ENCODE measurements around the gene SH3RF1.

SH3RF1 gene

GRCh38 chr4:169174247-169174646 is 96.5 kb downstream of the SH3RF1 start:
- no CpG with 5 or more reads among the region's 3 CpGs for WGBS, 2 donors (ENCODE audit: extremely low coverage in 2 of 2, insufficient read length in 2 of 2, insufficient replicate concordance in 1 of 2)
- Histone ChIP-seq H3K9me3 (replicated peaks in 1 of 2; ENCODE audit: control insufficient read depth in 2 of 2, insufficient read depth in 1 of 2, low read depth in 1 of 2, low read length in 2 of 2) (no peaks in the 10 kb centered on the region), H2BK120ac (ENCODE audit: low read depth, low read length) (no peak overlapping the region), H3K4me1 (ENCODE audit: control insufficient read depth in 2 of 2, insufficient read depth in 1 of 2, low read depth in 1 of 2, low read length in 2 of 2) (peaks cover 8% of the 10 kb centered on the region in 2 donors), H2BK12ac (ENCODE audit: low read length) (no peak overlapping the region), H3K18ac (ENCODE audit: low read length) (peak overlapping the region; percentile 59), H3K23ac (ENCODE audit: low read depth, low read length, poor library complexity) (peak overlapping the region; percentile 35), H3K14ac (ENCODE audit: low read length) (no peak overlapping the region), H2AK5ac (ENCODE audit: low read depth, low read length) (no peak overlapping the region), H2AFZ (ENCODE audit: low read length) (no peak overlapping the region), H3K4ac (ENCODE audit: low read length) (no peak overlapping the region), H3K9ac (ENCODE audit: low read depth, low read length, poor library complexity) (no peak overlapping the region), H3K4me3 (ENCODE audit: low read length in 2 of 2) (no peak overlapping the region), H2BK5ac (ENCODE audit: low read length) (no peak overlapping the region), H4K8ac (ENCODE audit: low read depth, low read length) (peak overlapping the region; percentile 88), H3K36me3 (replicated peaks in 1 of 2; ENCODE audit: control insufficient read depth in 2 of 2, insufficient read depth in 2 of 2, low read length in 2 of 2) (no peaks in the 10 kb centered on the region), H3K27ac (replicated peaks; ENCODE audit: low read length) (no peak overlapping the region), H3K4me2 (ENCODE audit: insufficient read depth, low read length, poor library complexity, severe bottlenecking) (no peak overlapping the region), H3K27me3 (ENCODE audit: control insufficient read depth in 3 of 3, insufficient read depth in 3 of 3, low read depth in 1 of 3, low read length in 3 of 3) (no peaks in the 10 kb centered on the region), H3K79me1 (ENCODE audit: low read depth, low read length) (peaks cover 6% of the 10 kb centered on the region), H4K91ac (ENCODE audit: low read depth, low read length, poor library complexity) (no peak overlapping the region), H2BK15ac (ENCODE audit: low read length) (no peak overlapping the region)
- DNase-seq (ENCODE audit: low spot score) = no peak

- H2BK12ac ChIP-seq (ENCODE audit: low read length) = no peak overlapping the region
- no peak overlapping the region for H3K4me3 ChIP-seq (ENCODE audit: low read length in 2 of 2)
- H3K27me3 ChIP-seq (ENCODE audit: control insufficient read depth in 3 of 3, insufficient read depth in 3 of 3, low read depth in 1 of 3, low read length in 3 of 3) = no peaks in the 10 kb centered on the region
- H3K18ac ChIP-seq (ENCODE audit: low read length) = no peak overlapping the region
- peaks cover 0 to 6% of the 10 kb centered on the region in 2 donors for H3K4me1 ChIP-seq (ENCODE audit: control insufficient read depth in 2 of 2, insufficient read depth in 1 of 2, low read depth in 1 of 2, low read length in 2 of 2)
- WGBS, 2 donors (ENCODE audit: extremely low coverage in 2 of 2, insufficient read length in 2 of 2, insufficient replicate concordance in 1 of 2) = no CpG with 5 or more reads among the region's 2 CpGs
- no peak overlapping the region for H4K8ac ChIP-seq (ENCODE audit: low read depth, low read length)
- H3K36me3 ChIP-seq (replicated peaks in 1 of 2; ENCODE audit: control insufficient read depth in 2 of 2, insufficient read depth in 2 of 2, low read length in 2 of 2) = no peaks in the 10 kb centered on the region
- H2AK5ac ChIP-seq (ENCODE audit: low read depth, low read length) = no peak overlapping the region
- no peak for DNase-seq (ENCODE audit: low spot score)
- H3K14ac ChIP-seq (ENCODE audit: low read length) = no peak overlapping the region
- no peaks in the 10 kb centered on the region for H3K9me3 ChIP-seq (replicated peaks in 1 of 2; ENCODE audit: control insufficient read depth in 2 of 2, insufficient read depth in 1 of 2, low read depth in 1 of 2, low read length in 2 of 2)
- no peaks in the 10 kb centered on the region for H3K79me1 ChIP-seq (ENCODE audit: low read depth, low read length)
- H3K9ac ChIP-seq (ENCODE audit: low read depth, low read length, poor library complexity) = no peak overlapping the region
- H2BK5ac ChIP-seq (ENCODE audit: low read length) = no peak overlapping the region
- H2BK120ac ChIP-seq (ENCODE audit: low read depth, low read length) = no peak overlapping the region
- H2BK15ac ChIP-seq (ENCODE audit: low read length) = no peak overlapping the region
- H2AFZ ChIP-seq (ENCODE audit: low read length) = no peak overlapping the region
- no peak overlapping the region for H3K27ac ChIP-seq (replicated peaks; ENCODE audit: low read length)
- no peak overlapping the region for H3K4me2 ChIP-seq (ENCODE audit: insufficient read depth, low read length, poor library complexity, severe bottlenecking)
- no peak overlapping the region for H3K23ac ChIP-seq (ENCODE audit: low read depth, low read length, poor library complexity)
- no peak overlapping the region for H3K4ac ChIP-seq (ENCODE audit: low read length)
- no peak overlapping the region for H4K91ac ChIP-seq (ENCODE audit: low read depth, low read length, poor library complexity)
These were observed 102.5 kb downstream of the SH3RF1 start for GRCh38 chr4:169167957-169168858.

GRCh38 chr4:169164669-169165415 is 105.9 kb downstream of the SH3RF1 start:
- H2AK5ac ChIP-seq (ENCODE audit: low read depth, low read length) = no peak overlapping the region
- H3K9ac ChIP-seq (ENCODE audit: low read depth, low read length, poor library complexity) = no peak overlapping the region
- H3K4me1 ChIP-seq (ENCODE audit: control insufficient read depth in 2 of 2, insufficient read depth in 1 of 2, low read depth in 1 of 2, low read length in 2 of 2) = peaks cover 0 to 1% of the 10 kb centered on the region in 2 donors
- no peak overlapping the region for H3K4ac ChIP-seq (ENCODE audit: low read length)
- no peak overlapping the region for H3K27ac ChIP-seq (replicated peaks; ENCODE audit: low read length)
- no peak for DNase-seq (ENCODE audit: low spot score)
- no peak overlapping the region for H3K14ac ChIP-seq (ENCODE audit: low read length)
- H3K23ac ChIP-seq (ENCODE audit: low read depth, low read length, poor library complexity) = no peak overlapping the region
- no peak overlapping the region for H2BK5ac ChIP-seq (ENCODE audit: low read length)
- H3K27me3 ChIP-seq (ENCODE audit: control insufficient read depth in 3 of 3, insufficient read depth in 3 of 3, low read depth in 1 of 3, low read length in 3 of 3) = no peaks in the 10 kb centered on the region
- no peak overlapping the region for H4K91ac ChIP-seq (ENCODE audit: low read depth, low read length, poor library complexity)
- no peak overlapping the region for H3K18ac ChIP-seq (ENCODE audit: low read length)
- WGBS, 2 donors (ENCODE audit: extremely low coverage in 2 of 2, insufficient read length in 2 of 2, insufficient replicate concordance in 1 of 2) = no CpG with 5 or more reads among the region's 1 CpG
- H2BK12ac ChIP-seq (ENCODE audit: low read length) = no peak overlapping the region
- H3K79me1 ChIP-seq (ENCODE audit: low read depth, low read length) = no peaks in the 10 kb centered on the region
- H2BK120ac ChIP-seq (ENCODE audit: low read depth, low read length) = no peak overlapping the region
- no peak overlapping the region for H3K4me3 ChIP-seq (ENCODE audit: low read length in 2 of 2)
- no peak overlapping the region for H2AFZ ChIP-seq (ENCODE audit: low read length)
- no peak overlapping the region for H2BK15ac ChIP-seq (ENCODE audit: low read length)
- no peaks in the 10 kb centered on the region for H3K9me3 ChIP-seq (replicated peaks in 1 of 2; ENCODE audit: control insufficient read depth in 2 of 2, insufficient read depth in 1 of 2, low read depth in 1 of 2, low read length in 2 of 2)
- no peaks in the 10 kb centered on the region for H3K36me3 ChIP-seq (replicated peaks in 1 of 2; ENCODE audit: control insufficient read depth in 2 of 2, insufficient read depth in 2 of 2, low read length in 2 of 2)
- H3K4me2 ChIP-seq (ENCODE audit: insufficient read depth, low read length, poor library complexity, severe bottlenecking) = no peak overlapping the region
- no peak overlapping the region for H4K8ac ChIP-seq (ENCODE audit: low read depth, low read length)

GRCh38 chr4:169163947-169164668 is 106.6 kb downstream of the SH3RF1 start:
- H3K79me1 ChIP-seq (ENCODE audit: low read depth, low read length) = no peaks in the 10 kb centered on the region
- no peak overlapping the region for H4K91ac ChIP-seq (ENCODE audit: low read depth, low read length, poor library complexity)
- no peak overlapping the region for H3K18ac ChIP-seq (ENCODE audit: low read length)
- no peak overlapping the region for H4K8ac ChIP-seq (ENCODE audit: low read depth, low read length)
- no peak overlapping the region for H3K4me3 ChIP-seq (ENCODE audit: low read length in 2 of 2)
- H3K23ac ChIP-seq (ENCODE audit: low read depth, low read length, poor library complexity) = no peak overlapping the region
- H3K27ac ChIP-seq (replicated peaks; ENCODE audit: low read length) = no peak overlapping the region
- no peak overlapping the region for H2BK15ac ChIP-seq (ENCODE audit: low read length)
- no peaks in the 10 kb centered on the region for H3K36me3 ChIP-seq (replicated peaks in 1 of 2; ENCODE audit: control insufficient read depth in 2 of 2, insufficient read depth in 2 of 2, low read length in 2 of 2)
- no peak overlapping the region for H2AK5ac ChIP-seq (ENCODE audit: low read depth, low read length)
- H2BK12ac ChIP-seq (ENCODE audit: low read length) = no peak overlapping the region
- H3K4me2 ChIP-seq (ENCODE audit: insufficient read depth, low read length, poor library complexity, severe bottlenecking) = no peak overlapping the region
- DNase-seq (ENCODE audit: low spot score) = no peak
- no peaks in the 10 kb centered on the region for H3K27me3 ChIP-seq (ENCODE audit: control insufficient read depth in 3 of 3, insufficient read depth in 3 of 3, low read depth in 1 of 3, low read length in 3 of 3)
- peaks cover 1% of the 10 kb centered on the region in 2 donors for H3K4me1 ChIP-seq (ENCODE audit: control insufficient read depth in 2 of 2, insufficient read depth in 1 of 2, low read depth in 1 of 2, low read length in 2 of 2)
- no peaks in the 10 kb centered on the region for H3K9me3 ChIP-seq (replicated peaks in 1 of 2; ENCODE audit: control insufficient read depth in 2 of 2, insufficient read depth in 1 of 2, low read depth in 1 of 2, low read length in 2 of 2)
- H2BK120ac ChIP-seq (ENCODE audit: low read depth, low read length) = no peak overlapping the region
- H3K4ac ChIP-seq (ENCODE audit: low read length) = no peak overlapping the region
- H3K9ac ChIP-seq (ENCODE audit: low read depth, low read length, poor library complexity) = no peak overlapping the region
- H2BK5ac ChIP-seq (ENCODE audit: low read length) = no peak overlapping the region
- H3K14ac ChIP-seq (ENCODE audit: low read length) = no peak overlapping the region
- no peak overlapping the region for H2AFZ ChIP-seq (ENCODE audit: low read length)
